Spleen (tissue), 11 donors: ENCODE results near the gene PIP4K2B. TPM values are rescaled to one million over a fixed set of nuclear protein-coding genes. Genes with fewer than 3 reads are reported as not detected.

Source experiments
- DNase-seq: peaks from one replicate; pipeline ENCODE4 v3.0.0-alpha.2; 2020
- H3K27ac ChIP-seq, 8 donors: fragments of 200-600 bp; sonication (generic) in 7 of 8; 1 replicate in 4 of 8; 2 replicates in 4 of 8; pipeline versions ENCODE4 v1.5.0 to v1.8.0; 2016 to 2021; ENCODE audit warnings: inconsistent platforms in 4 of 8, mild to moderate bottlenecking in 4 of 8, moderate library complexity in 1 of 8
- H3K27me3 ChIP-seq, 7 donors: fragments of 200-600 bp; sonication (generic) in 6 of 7; replicated peaks in 1 of 7; 1 replicate in 4 of 7; 2 replicates in 3 of 7; pipeline versions ENCODE4 v1.5.0 to v1.8.0; 2016 to 2021; ENCODE audit warnings: inconsistent platforms in 3 of 7, mild to moderate bottlenecking in 1 of 7
- H3K36me3 ChIP-seq, 6 donors: fragments of 200-600 bp; sonication (generic) in 5 of 6; 1 replicate in 4 of 6; 2 replicates in 2 of 6; pipeline versions ENCODE4 v1.5.0 to v1.8.0; 2016 to 2021; ENCODE audit warnings: inconsistent platforms in 2 of 6
- H3K4me1 ChIP-seq, 6 donors: fragments of 200-600 bp; sonication (generic) in 5 of 6; 1 replicate in 3 of 6; 2 replicates in 3 of 6; pipeline versions ENCODE4 v1.5.0 to v1.8.0; 2016 to 2021; ENCODE audit warnings: inconsistent platforms in 3 of 6
- H3K4me3 ChIP-seq, 8 donors: fragments of 200-600 bp; sonication (generic) in 7 of 8; 1 replicate in 4 of 8; 2 replicates in 4 of 8; pipeline versions ENCODE4 v1.5.0 to v1.8.0; 2016 to 2021; ENCODE audit warnings: inconsistent platforms in 4 of 8, mild to moderate bottlenecking in 4 of 8, moderate library complexity in 2 of 8
- H3K9me3 ChIP-seq, 8 donors: fragments of 200-600 bp; sonication (generic) in 7 of 8; 1 replicate in 4 of 8; 2 replicates in 4 of 8; pipeline versions ENCODE4 v1.5.0 to v1.8.0; 2016 to 2021; ENCODE audit warnings: inconsistent platforms in 4 of 8
- POLR2A ChIP-seq, 3 donors: fragments of 450-650 bp; IDR thresholded peaks; one replicate each; pipeline ENCODE4 v1.5.1; 2017; ENCODE audit warnings: antibody characterized with exemption in 3 of 3, mild to moderate bottlenecking in 1 of 3
- POLR2AphosphoS5 ChIP-seq, 3 donors: sonication (generic); formaldehyde crosslinking; IDR thresholded peaks; one replicate each; pipeline ENCODE4 v1.5.1; 2017; ENCODE audit warnings: antibody characterized with exemption in 3 of 3
- WGBS, 5 donors: extraction: QIAGEN DNeasy Blood & Tissue Kit in 3 of 5; methylation state at CpG; one replicate each; pipeline versions ENCODE4 v1.1.5 to v1.1.7; 2013 to 2018; 5-methylcytosine and 5-hydroxymethylcytosine counted together
- intact Hi-C: fragments of 100-400 bp; cut with DNase I; formaldehyde crosslinking; loops from one replicate; pipeline ENCODE4 v1.15.0; 2023; ENCODE audit warnings: low total_unique reads
- polyA plus RNA-seq, 3 donors: library from polyadenylated mRNA; stranded (reverse); fragments of 200-250 nt; gene quantifications; one replicate each; pipeline ENCODE4 v1.2.1, GENCODE V29; 2013
- total RNA-seq, 7 donors: library from RNA; depleted of rRNA in 3 of 7; stranded (reverse); fragments of >200 nt in 3 of 7; fragmentation: NEBNext Ultra II Directional in 4 of 7; extraction: Animal tissue kit (Norgen Biotek cat#: 25700) in 4 of 7; gene quantifications; one replicate each; pipeline versions ENCODE4 v1.1.0 to v1.2.1, GENCODE V29; 2016 to 2021
- TF ChIP-seq, protein P1 (sequence below), 11 experiments: fragments of 200-600 bp in 7 of 11; fragments of 450-650 bp in 4 of 11; sonication (generic) in 4 of 11; IDR thresholded peaks in 8 of 11; conservative IDR thresholded peaks in 3 of 11; 1 replicate in 7 of 11; 2 replicates in 4 of 11; pipeline versions ENCODE4 v1.4.0 to v1.8.0; 2016 to 2021; ENCODE audit warnings: antibody characterized with exemption in 11 of 11, inconsistent platforms in 4 of 11, mild to moderate bottlenecking in 1 of 11
- donor health status: healthy with polysubstance abuse.
- donor health status: DM: no; HTN: no; CAD: no; lungs with moderate emphysema.
- donor health status: DM: no; HTN: no; CAD: no.
- donor health status: Bipolar disorder and iron deficiency.
- donor health status: healthy.
- donor health status: DM: no; HTN: no; CAD: no.
- donor health status: DM: yes; HTN: yes; CAD: no.

Gene PIP4K2B
- total and polyA plus RNA-seq, 10 donors: 11.4 to 48.4 (median 37.3) TPM

DNA sequence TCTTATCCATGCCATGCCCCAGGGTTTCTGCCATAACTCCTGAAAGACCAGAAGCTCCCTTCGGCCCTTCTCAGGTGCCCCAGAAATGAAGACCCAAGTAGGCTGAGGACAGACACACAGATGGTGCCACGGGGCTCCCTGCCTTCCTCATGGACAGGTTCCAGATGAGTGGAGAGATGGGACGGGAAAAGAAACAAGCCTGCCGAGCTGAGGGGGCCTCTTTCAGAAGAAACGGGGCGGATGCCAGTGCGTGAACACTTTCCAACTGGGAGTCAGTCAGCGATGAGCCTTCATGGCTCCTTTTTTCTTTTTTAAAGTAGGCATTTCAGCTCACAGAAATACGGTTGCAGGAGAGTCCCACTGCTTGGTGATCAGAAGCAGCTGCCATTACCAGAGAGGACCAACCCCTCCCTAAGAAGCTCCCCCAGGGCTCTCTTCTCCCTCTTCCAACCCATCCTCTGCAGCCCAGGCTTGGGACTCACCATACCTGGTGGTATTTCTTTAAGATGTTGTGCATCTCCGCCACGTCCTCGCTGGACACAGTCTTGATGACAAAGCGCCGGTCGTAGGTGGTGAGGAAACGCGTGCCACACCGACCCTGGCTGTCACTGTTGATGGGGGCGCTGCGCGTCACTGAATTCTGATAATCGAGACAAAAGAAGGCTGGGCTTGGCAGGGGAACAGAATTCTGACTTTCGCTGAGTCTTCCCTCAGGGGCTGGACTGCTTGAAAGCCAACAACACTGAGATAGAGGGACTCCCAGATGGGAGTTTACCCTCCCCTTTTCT lies 19.2 kb downstream of the PIP4K2B start:
- Histone ChIP-seq H3K27ac (no peak overlapping the region), H3K4me1 (no peaks in the 10 kb centered on the region), H3K9me3 (no peaks in the 10 kb centered on the region), H3K4me3 (no peak overlapping the region), H3K27me3 (no peaks in the 10 kb centered on the region), H3K36me3 (peaks cover 13 to 100% (median 99%) of the 10 kb centered on the region in 6 donors)
- no peak for TF ChIP-seq POLR2A (IDR thresholded peaks at IDR 0.05)
- no peak for TF ChIP-seq POLR2AphosphoS5 (IDR thresholded peaks at IDR 0.05)
- TF ChIP-seq, protein P1, sequence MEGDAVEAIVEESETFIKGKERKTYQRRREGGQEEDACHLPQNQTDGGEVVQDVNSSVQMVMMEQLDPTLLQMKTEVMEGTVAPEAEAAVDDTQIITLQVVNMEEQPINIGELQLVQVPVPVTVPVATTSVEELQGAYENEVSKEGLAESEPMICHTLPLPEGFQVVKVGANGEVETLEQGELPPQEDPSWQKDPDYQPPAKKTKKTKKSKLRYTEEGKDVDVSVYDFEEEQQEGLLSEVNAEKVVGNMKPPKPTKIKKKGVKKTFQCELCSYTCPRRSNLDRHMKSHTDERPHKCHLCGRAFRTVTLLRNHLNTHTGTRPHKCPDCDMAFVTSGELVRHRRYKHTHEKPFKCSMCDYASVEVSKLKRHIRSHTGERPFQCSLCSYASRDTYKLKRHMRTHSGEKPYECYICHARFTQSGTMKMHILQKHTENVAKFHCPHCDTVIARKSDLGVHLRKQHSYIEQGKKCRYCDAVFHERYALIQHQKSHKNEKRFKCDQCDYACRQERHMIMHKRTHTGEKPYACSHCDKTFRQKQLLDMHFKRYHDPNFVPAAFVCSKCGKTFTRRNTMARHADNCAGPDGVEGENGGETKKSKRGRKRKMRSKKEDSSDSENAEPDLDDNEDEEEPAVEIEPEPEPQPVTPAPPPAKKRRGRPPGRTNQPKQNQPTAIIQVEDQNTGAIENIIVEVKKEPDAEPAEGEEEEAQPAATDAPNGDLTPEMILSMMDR (IDR thresholded peaks at IDR 0.05 in 8 of 11, conservative IDR thresholded peaks at IDR 0.05 in 3 of 11): no peak
- intact Hi-C loops: no loop called here
- WGBS, 5 donors: 90 to 97% (median 93%) methylated on average over 23 of the region's 23 CpGs
- no peak for DNase-seq

- DNase-seq: no peak
- peaks cover 13 to 100% (median 99%) of the 10 kb centered on the region in 6 donors for H3K36me3 ChIP-seq
- 70 to 83% (median 80%) methylated on average over 7 of the region's 7 CpGs for WGBS, 5 donors
Observed at GRCh38 chr17:38777641-38778250, 21.6 kb downstream of the PIP4K2B start.

DNA sequence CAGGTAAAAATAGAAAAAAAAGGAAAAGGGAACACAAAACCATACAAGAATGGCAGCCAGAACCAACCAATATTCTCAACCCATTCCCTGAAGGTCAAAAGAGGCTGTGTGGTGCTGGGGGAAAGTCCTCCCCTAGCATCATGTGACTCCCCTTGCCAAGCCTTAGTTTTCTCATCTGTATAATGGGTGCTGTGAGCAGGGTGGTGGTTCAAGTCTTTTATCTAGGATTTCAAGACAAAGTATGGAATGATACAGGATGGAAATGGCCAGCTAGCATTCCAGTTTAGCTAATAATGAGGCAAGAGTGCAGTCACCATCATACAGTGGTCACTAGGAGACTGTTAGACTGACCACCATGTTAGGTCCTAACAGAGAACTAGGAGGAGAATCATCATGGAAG lies 26.1 kb downstream of the PIP4K2B start:
- TF ChIP-seq POLR2A (IDR thresholded peaks at IDR 0.05): no peak
- TF ChIP-seq POLR2AphosphoS5 (IDR thresholded peaks at IDR 0.05): no peak
- TF ChIP-seq, protein P1 (IDR thresholded peaks at IDR 0.05 in 8 of 11, conservative IDR thresholded peaks at IDR 0.05 in 3 of 11): no peak
- H3K27ac ChIP-seq: no peak overlapping the region
- intact Hi-C loops: no loop called here
- H3K4me1 ChIP-seq: no peaks in the 10 kb centered on the region
- DNase-seq: no peak
- H3K36me3 ChIP-seq: peaks cover 3 to 100% (median 96%) of the 10 kb centered on the region in 6 donors
- H3K27me3 ChIP-seq: no peaks in the 10 kb centered on the region
- H3K9me3 ChIP-seq: no peaks in the 10 kb centered on the region
- no peak overlapping the region for H3K4me3 ChIP-seq

More at GRCh38 chr17:38777641-38778250, 21.6 kb downstream of the PIP4K2B start:
- TF ChIP-seq POLR2AphosphoS5 (IDR thresholded peaks at IDR 0.05) (no peak), POLR2A (IDR thresholded peaks at IDR 0.05) (no peak)
- TF ChIP-seq, protein P1 (IDR thresholded peaks at IDR 0.05 in 8 of 11, conservative IDR thresholded peaks at IDR 0.05 in 3 of 11): no peak
- Histone ChIP-seq H3K4me3 (no peak overlapping the region), H3K27me3 (no peaks in the 10 kb centered on the region), H3K9me3 (no peaks in the 10 kb centered on the region), H3K4me1 (no peaks in the 10 kb centered on the region), H3K27ac (no peak overlapping the region)
- intact Hi-C loops: no loop called here

- no peaks in the 10 kb centered on the region for H3K27me3 ChIP-seq
- H3K4me3 ChIP-seq: no peak overlapping the region
- DNase-seq: no peak
- peaks cover 0 to 5% (median 0%) of the 10 kb centered on the region in 6 donors for H3K4me1 ChIP-seq
- H3K36me3 ChIP-seq: peaks cover 0 to 100% (median 96%) of the 10 kb centered on the region in 6 donors
- H3K9me3 ChIP-seq: no peaks in the 10 kb centered on the region
- no peak overlapping the region for H3K27ac ChIP-seq
- intact Hi-C loops: no loop called here
- TF ChIP-seq, protein P1 (IDR thresholded peaks at IDR 0.05 in 8 of 11, conservative IDR thresholded peaks at IDR 0.05 in 3 of 11): no peak
- TF ChIP-seq POLR2AphosphoS5 (IDR thresholded peaks at IDR 0.05) (no peak), POLR2A (IDR thresholded peaks at IDR 0.05) (no peak)
- 53 to 83% (median 75%) methylated on average over 5 to 6 of the region's 6 CpGs for WGBS, 5 donors
Observed at GRCh38 chr17:38768417-38768816, 30.9 kb downstream of the PIP4K2B start.
